ENCODE measurements around the gene PDCL2. TPM values are rescaled to one million over a fixed set of nuclear protein-coding genes. Genes with fewer than 3 reads are reported as not detected.

Gene PDCL2
- total and polyA plus RNA-seq, 2 of the 13 experiments (the other 11 are each of a cell fraction or from before 2014, with no cell fraction given) = not detected

DNA sequence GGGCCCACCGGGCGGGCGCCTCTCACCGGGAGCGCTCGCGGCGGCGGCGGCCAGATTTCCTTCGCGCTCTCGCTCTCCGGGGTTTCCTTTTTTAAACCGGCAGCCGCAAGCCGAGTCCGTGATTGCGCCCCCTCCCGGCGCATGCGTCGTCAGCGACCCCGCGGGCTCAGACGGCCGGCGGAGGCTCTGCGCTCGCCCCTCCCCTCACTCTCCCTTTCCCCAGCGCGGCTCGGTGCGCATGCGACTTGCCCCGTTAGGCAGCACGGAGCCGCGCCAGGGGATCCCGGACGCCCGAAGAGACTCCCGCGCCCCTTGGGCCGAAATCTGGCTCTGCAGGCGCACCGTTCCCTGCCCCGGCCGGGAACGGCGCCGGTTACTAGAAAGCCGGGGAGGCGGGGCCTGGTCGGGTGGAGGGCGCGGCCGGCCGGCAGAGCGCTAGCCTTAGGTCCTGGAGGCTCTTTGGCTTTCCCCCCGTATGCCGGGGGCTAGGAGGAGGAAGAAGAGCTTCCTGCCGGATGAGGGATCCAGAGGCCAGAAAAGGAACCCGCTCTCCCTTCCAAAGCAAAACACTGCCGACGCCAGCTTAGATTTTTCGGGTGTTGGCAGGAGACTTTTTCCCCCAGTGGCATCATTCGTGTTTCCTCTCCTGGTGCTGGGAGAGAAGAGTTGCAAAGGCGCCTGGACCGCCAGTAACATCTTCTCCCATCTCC, 45.1 kb downstream of the PDCL2 start, which contains the start of gene CLOCK (continued):
- TF ChIP-seq, protein P1, sequence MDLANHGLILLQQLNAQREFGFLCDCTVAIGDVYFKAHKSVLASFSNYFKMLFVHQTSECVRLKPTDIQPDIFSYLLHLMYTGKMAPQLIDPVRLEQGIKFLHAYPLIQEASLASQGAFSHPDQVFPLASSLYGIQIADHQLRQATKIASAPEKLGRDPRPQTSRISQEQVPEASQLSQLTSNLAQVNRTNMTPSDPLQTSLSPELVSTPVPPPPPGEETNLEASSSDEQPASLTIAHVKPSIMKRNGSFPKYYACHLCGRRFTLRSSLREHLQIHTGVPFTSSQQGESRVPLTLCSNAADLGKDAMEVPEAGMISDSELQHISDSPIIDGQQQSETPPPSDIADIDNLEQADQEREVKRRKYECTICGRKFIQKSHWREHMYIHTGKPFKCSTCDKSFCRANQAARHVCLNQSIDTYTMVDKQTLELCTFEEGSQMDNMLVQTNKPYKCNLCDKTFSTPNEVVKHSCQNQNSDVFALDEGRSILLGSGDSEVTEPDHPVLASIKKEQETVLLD (CRISPR knock-in tag; IDR thresholded peaks at IDR 0.05; ENCODE audit: low read depth) = peak; percentile 95
- TF ChIP-seq ZNF816 (CRISPR knock-in tag; IDR thresholded peaks at IDR 0.05; ENCODE audit: borderline replicate concordance) (0 out of 2 replicates have a peak, but pooled peaks have one; percentile 73), NCOA2 (CRISPR knock-in tag; IDR thresholded peaks at IDR 0.05) (0 out of 2 replicates have a peak, but pooled peaks have one; percentile 20), ZNF343 (CRISPR knock-in tag; IDR thresholded peaks at IDR 0.05) (peak; percentile 25; the same call in 1 of the 2 replicates), RARG (CRISPR knock-in tag; IDR thresholded peaks at IDR 0.05; ENCODE audit: low read depth) (0 out of 2 replicates have a peak, but pooled peaks have one; percentile 74), ZNF605 (CRISPR knock-in tag; IDR thresholded peaks at IDR 0.05) (peak; percentile 14; the same call in 1 of the 2 replicates), HNRNPL (IDR thresholded peaks at IDR 0.05; ENCODE audit: low read depth, low read length) (no peak), ZSCAN21 (CRISPR knock-in tag; IDR thresholded peaks at IDR 0.05; ENCODE audit: borderline replicate concordance) (0 out of 2 replicates have a peak, but pooled peaks have one; percentile 22), ZNF33B (CRISPR knock-in tag; IDR thresholded peaks at IDR 0.05) (0 out of 2 replicates have a peak, but pooled peaks have one; percentile 20), HNRNPK (IDR thresholded peaks at IDR 0.05; ENCODE audit: low read depth, low read length, poor library complexity, severe bottlenecking) (peak; percentile 98), ZNF431 (CRISPR knock-in tag; IDR thresholded peaks at IDR 0.05; ENCODE audit: borderline replicate concordance, low read depth) (peak; percentile 36; the same call in 1 of the 2 replicates), ATF7-NPFF (CRISPR knock-in tag; IDR thresholded peaks at IDR 0.05; ENCODE audit: low read depth) (peak; percentile 50; the same call in 1 of the 2 replicates), ZBTB7A (CRISPR knock-in tag; IDR thresholded peaks at IDR 0.05) (no peak), CREB1 (IDR thresholded peaks at IDR 0.05) (no peak), CREB1 (CRISPR knock-in tag; IDR thresholded peaks at IDR 0.05) (no peak), ZNF546 (CRISPR knock-in tag; conservative IDR thresholded peaks at IDR 0.05) (no peak), ATF7 (IDR thresholded peaks at IDR 0.05) (no peak), ATF7 (CRISPR knock-in tag; IDR thresholded peaks at IDR 0.05) (no peak)
- TF ChIP-seq, protein P2, sequence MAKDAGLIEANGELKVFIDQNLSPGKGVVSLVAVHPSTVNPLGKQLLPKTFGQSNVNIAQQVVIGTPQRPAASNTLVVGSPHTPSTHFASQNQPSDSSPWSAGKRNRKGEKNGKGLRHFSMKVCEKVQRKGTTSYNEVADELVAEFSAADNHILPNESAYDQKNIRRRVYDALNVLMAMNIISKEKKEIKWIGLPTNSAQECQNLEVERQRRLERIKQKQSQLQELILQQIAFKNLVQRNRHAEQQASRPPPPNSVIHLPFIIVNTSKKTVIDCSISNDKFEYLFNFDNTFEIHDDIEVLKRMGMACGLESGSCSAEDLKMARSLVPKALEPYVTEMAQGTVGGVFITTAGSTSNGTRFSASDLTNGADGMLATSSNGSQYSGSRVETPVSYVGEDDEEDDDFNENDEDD (CRISPR knock-in tag; IDR thresholded peaks at IDR 0.05; ENCODE audit: borderline replicate concordance) = peak; percentile 27; the same call in 1 of the 2 replicates
- TF ChIP-seq, protein P3, sequence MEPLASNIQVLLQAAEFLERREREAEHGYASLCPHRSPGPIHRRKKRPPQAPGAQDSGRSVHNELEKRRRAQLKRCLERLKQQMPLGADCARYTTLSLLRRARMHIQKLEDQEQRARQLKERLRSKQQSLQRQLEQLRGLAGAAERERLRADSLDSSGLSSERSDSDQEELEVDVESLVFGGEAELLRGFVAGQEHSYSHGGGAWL (CRISPR knock-in tag; IDR thresholded peaks at IDR 0.05) = peak; percentile 48; the same call in 1 of the 2 replicates
- TF ChIP-seq, protein P4, sequence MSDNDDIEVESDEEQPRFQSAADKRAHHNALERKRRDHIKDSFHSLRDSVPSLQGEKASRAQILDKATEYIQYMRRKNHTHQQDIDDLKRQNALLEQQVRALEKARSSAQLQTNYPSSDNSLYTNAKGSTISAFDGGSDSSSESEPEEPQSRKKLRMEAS (IDR thresholded peaks at IDR 0.05) = 0 out of 2 replicates have a peak, but pooled peaks have one; percentile 13
- TF ChIP-seq, protein P5, sequence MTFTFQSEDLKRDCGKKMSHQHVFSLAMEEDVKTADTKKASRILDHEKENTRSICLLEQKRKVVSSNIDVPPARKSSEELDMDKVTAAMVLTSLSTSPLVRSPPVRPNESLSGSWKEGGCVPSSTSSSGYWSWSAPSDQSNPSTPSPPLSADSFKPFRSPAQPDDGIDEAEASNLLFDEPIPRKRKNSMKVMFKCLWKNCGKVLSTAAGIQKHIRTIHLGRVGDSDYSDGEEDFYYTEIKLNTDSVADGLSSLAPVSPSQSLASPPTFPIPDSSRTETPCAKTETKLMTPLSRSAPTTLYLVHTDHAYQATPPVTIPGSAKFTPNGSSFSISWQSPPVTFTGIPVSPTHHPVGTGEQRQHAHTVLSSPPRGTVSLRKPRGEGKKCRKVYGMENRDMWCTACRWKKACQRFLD (CRISPR knock-in tag; IDR thresholded peaks at IDR 0.05; ENCODE audit: borderline replicate concordance) = peak; percentile 78; the same call in 1 of the 2 replicates
- TF ChIP-seq, protein P6, sequence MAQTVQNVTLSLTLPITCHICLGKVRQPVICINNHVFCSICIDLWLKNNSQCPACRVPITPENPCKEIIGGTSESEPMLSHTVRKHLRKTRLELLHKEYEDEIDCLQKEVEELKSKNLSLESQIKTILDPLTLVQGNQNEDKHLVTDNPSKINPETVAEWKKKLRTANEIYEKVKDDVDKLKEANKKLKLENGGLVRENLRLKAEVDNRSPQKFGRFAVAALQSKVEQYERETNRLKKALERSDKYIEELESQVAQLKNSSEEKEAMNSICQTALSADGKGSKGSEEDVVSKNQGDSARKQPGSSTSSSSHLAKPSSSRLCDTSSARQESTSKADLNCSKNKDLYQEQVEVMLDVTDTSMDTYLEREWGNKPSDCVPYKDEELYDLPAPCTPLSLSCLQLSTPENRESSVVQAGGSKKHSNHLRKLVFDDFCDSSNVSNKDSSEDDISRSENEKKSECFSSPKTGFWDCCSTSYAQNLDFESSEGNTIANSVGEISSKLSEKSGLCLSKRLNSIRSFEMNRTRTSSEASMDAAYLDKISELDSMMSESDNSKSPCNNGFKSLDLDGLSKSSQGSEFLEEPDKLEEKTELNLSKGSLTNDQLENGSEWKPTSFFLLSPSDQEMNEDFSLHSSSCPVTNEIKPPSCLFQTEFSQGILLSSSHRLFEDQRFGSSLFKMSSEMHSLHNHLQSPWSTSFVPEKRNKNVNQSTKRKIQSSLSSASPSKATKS (CRISPR knock-in tag; IDR thresholded peaks at IDR 0.05) = no peak
